ENCODE data around the gene TASP1. TPM values are rescaled to one million over a fixed set of nuclear protein-coding genes. Genes with fewer than 3 reads are reported as not detected.

TASP1 gene
- total and polyA plus RNA-seq, 10 of the 15 experiments (the other 5 are each of a cell fraction or from before 2014, with no cell fraction given), result 7.4 to 17.8 (median 10.5) TPM

GRCh38 chr20:13554706-13555105 is 84.0 kb downstream of the TASP1 start:
- Histone ChIP-seq H3K4me3 (no peak overlapping the region), H2AFZ (ENCODE audit: control insufficient read depth, low read depth, low read length) (no peak overlapping the region), H3K9me3 (replicated peaks; ENCODE audit: control insufficient read depth, insufficient read depth, low read length) (no peaks in the 10 kb centered on the region), H3K36me3 (ENCODE audit: control insufficient read depth in 2 of 2, insufficient read depth in 2 of 2, low read length in 1 of 2) (no peaks in the 10 kb centered on the region; a peak in 1 of 4 replicates), H4K20me1 (ENCODE audit: control insufficient read depth, insufficient read depth) (no peaks in the 10 kb centered on the region), H3K27ac (ENCODE audit: control insufficient read depth, insufficient read depth) (no peak overlapping the region), H3K4me1 (ENCODE audit: control insufficient read depth, insufficient read depth, low read length) (no peaks in the 10 kb centered on the region), H3K4me2 (ENCODE audit: control insufficient read depth, insufficient read depth) (no peak overlapping the region), H3K9ac (ENCODE audit: control insufficient read depth, insufficient read depth, low read length) (no peak overlapping the region), H3K27me3 (replicated peaks in 1 of 2; ENCODE audit: control insufficient read depth in 2 of 2, insufficient read depth in 2 of 2, low read length in 1 of 2) (no peaks in the 10 kb centered on the region), H3K79me2 (ENCODE audit: control insufficient read depth, insufficient read depth, low read length) (no peaks in the 10 kb centered on the region)
- ChIA-PET POLR2A (no interaction called here), SMC1A (ENCODE audit: uncharacterized antibody, unreplicated experiment) (interaction anchor here (1.0 kb wide), 1 partner anchor 204 kb away, joined by 3 read pairs; no protein-coding TSS in a partner anchor), CTCF (interaction anchor here (8.4 kb wide), 1 partner anchor 7 kb away, joined by 105 read pairs; no protein-coding TSS in a partner anchor), RAD21 (ENCODE audit: unreplicated experiment) (no interaction called here)
- DNase-seq (ENCODE audit: low read depth, low spot score) (no peak), FAIRE-seq (no peak), ATAC-seq (no peak)
- intact Hi-C loops (cut with micrococcal nuclease; ENCODE audit: unreplicated experiment) (no loop called here), in situ Hi-C loops (cut with MboI) (loop anchor here (25.0 kb wide), 1 partner anchor 617 kb away; no protein-coding TSS in a partner anchor)
- no peak for TF ChIP-seq POU2F2 (IDR thresholded peaks at IDR 0.05; ENCODE audit: borderline replicate concordance, low read depth, low read length)
- no peak for TF ChIP-seq MTA3 (IDR thresholded peaks at IDR 0.05; ENCODE audit: borderline replicate concordance, low read length)
- no peak for TF ChIP-seq MLLT1 (IDR thresholded peaks at IDR 0.05)
- TF ChIP-seq TCF7 (IDR thresholded peaks at IDR 0.05; ENCODE audit: borderline replicate concordance), result no peak
- no peak for TF ChIP-seq RAD51 (IDR thresholded peaks at IDR 0.05)
- no peak for TF ChIP-seq ZNF24 (IDR thresholded peaks at IDR 0.05)
- no peak for TF ChIP-seq BHLHE40 (IDR thresholded peaks at IDR 0.05; ENCODE audit: borderline replicate concordance in 1 of 2, low read depth in 2 of 2, low read length in 1 of 2)
- TF ChIP-seq ESRRA (IDR thresholded peaks at IDR 0.05; ENCODE audit: low read length), result no peak
- TF ChIP-seq EED (IDR thresholded peaks at IDR 0.05; ENCODE audit: low read depth), result no peak
- no peak for TF ChIP-seq MYB (IDR thresholded peaks at IDR 0.05; ENCODE audit: borderline replicate concordance, low read depth, low read length)
- no peak for TF ChIP-seq MTA2 (IDR thresholded peaks at IDR 0.05; ENCODE audit: low read depth)
- 94% methylated on average over 1 of the region's 1 CpG for WGBS (ENCODE audit: insufficient coverage, insufficient replicate concordance, low lambda C conversion rate, missing lambda C conversion rate)
- BruUV-seq (replicated peaks), result no TSS peak

Data from GM12878 (cell line).